HG03521 (cell line): ENCODE measurements around the gene TNS3.

ENCODE experiments used
- ATAC-seq: cut with Tn5 transposase; IDR thresholded peaks from one replicate; pipeline ENCODE4 v1.9.1; 2021; ENCODE audit warnings: mild to moderate bottlenecking, moderate library complexity; ENCODE audit not compliant: unreplicated experiment

Gene TNS3

DNA sequence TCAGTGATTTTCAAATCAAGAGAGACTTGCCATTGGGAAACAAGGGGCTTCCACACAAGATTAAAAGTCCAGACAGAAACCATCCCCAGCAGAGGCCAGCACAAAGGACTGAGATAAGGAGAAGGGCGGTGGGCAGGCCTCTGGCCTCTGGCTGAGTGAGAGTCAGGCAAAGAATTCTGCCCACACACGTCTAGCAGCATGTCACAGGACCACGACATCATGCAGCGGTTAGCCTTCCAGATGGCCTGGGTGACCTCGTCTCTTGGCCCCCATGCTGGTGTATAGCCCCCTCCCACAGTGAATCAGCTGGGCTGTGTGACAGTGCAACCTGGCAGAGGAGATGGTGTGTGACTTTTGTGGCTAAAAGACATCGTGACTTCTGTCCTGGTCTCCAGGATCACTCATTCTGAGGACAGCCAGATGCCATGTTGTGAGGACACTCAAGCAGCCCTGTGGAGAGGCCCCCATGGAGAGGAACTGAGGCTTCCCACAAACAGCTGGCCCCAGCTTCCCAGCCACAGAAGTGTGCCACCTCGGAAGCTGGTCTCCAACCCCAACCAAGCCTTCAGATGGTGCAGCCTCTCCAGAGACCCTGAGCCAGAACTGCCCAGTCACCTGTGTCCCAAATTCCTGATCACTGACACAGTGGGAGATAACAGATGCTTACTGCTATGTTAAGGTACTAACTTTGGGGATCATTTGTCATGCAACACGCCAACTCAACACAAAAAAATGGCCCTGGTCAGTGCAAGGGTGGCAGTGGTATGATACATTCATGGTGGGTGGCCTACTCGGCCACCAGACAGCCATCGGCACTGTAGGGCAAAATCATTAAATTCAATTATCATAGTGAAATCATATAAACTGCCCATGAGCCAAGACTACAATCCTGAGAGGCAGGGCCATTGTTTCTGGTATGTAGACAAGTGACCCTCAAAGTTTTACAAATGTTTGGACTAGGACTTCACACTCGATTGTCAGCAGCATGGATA lies 73.2 kb downstream of the TNS3 start:
- ATAC-seq, result no peak

DNA sequence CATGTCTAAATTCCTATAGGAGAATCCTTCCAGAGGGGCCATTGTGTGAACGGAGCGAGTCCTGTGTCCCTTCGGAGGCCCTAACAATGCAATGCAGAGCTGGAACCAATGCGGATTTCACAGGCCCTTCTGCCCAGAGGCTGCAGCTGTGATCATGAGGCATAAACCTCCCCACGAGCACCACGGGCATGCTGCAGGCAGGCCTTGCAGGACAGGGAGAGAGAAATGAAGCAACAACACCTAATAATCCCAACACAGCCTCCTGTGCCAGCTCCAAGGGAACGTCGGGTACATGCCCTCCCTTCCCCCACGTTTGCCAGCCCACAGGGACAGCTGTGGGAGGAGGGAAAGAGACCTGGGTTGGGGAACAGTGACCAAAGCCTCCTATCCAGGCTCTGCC lies 74.4 kb downstream of the TNS3 start:
- ATAC-seq, result no peak

DNA sequence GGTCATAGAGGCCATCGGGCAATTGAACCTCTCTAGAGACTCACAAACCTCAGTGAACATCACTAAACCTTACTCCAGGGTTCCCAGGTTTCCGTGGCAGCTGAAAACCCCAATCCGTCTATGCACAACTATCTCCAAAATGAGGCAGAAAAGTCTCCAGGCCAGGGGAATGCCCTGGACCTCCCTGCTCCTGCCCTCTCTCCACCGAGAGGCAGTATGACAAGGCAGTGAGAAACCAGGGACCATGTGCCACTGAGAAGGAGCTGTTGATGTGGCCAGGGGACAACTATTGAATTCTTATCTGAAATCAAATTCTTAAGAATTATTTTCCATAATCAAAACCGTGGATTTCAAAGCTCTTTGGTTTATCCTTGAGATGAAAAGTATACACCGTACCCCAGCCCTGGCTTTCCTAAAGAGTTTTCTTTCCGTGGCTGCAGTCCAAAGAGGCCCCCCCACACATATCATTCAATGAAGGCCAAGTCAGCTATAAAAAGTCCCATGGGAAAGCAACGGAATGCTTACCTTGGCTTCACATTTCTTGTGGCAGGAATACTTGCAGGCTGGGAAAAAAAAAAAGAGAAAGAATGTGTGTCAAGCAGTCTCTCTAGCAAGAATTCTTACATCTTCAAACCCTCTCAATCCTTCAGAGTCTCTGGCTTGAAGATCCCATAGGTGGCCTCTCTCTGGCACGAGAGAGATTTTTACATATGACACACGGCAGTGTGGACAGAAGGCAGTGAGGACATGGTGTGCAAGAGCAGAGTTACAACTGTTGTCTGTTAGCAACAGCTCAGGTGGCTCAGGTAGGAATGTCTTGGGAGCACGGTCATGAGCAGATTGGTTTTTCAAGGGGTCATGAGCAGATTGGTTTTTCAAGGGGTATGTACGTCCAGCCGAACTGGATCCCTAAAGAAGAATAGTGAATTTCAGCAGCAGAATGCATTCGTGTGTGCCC lies 75.2 kb downstream of the TNS3 start:
- no peak for ATAC-seq

DNA sequence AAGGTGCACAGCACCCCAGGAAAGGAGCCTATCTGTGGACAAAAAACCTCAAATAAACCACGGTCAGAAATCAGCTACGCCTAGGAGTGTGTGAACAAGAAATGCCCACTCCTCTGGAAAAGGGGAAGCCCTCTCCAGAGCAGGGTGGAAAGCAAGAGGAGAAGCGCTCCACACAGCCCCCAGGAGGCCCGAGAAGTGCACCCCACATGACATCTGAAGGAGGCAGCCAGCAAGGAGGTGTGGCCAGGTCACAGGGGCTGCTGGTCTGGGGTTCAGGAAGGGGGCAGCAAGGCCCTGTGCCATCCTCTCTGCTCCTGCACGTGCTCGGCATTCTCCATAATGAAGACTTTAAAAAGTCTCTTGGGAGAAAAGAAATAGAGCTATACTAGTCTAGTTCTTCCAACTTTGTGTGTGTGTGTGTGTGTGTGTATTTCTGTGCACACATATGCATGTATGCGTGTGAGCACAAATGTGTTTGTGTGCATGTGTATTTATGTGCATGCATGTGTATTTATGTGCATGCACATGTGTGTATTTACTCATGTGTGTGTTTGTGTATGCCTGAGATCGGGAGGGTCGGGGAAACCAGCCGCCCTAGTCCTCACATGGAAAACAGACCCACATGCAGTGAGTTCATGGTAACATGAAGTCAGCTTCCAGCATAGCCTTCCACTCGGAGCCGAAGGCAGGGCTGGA lies 76.5 kb downstream of the TNS3 start:
- no peak for ATAC-seq

DNA sequence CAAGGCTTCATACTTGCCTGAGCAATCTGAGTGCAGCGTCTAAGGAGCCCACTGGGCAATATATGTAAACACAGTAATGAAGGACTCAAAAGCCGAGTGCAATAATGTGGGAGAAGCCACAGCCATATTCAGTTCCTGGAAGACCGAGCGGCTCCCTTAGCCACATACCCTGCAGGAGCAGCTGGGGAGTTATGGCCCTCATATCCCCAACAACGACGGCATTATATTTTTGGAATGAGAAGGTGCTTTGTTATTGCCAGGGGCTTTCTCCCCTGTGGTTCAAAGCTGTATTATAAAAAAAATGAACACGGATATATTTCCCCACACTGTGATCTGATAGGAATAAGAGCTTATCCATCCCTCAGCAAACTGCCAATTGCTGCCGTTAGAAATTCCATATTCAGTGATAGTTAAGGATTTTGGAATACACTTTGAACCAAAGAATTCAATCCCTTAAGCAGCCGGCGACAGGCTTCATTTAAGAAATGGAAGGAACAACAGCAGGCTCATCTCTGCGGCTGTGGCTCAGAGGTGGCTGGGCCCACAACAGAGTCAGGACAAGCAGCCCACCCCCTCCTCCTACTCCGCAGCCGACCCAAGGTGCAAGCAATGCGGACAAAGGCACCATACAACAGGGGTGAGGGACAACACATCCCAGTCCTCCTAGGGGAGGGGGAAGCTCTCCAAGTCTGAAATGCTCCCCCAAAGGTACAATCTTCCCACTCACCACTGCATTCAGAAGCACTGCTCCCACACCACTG lies 77.2 kb downstream of the TNS3 start:
- no peak for ATAC-seq

DNA sequence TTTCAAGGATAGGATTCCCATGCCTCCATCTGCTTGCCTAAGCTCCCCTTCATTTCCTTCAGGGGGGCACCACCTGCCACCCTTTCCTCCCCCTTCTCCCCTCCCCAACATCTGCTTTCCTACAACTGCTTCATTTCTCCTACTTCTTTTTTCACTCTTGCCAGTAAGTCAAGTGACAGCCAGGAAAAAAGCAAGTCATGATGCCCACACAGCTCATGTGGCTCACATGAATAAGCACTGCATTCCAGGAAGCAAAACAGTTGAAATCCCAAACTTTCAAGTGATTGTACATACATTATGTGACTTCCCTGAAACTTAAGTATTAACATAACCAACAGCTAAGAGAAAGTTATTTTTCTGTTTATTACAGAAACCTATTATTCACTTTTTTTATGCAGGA lies 78.6 kb downstream of the TNS3 start:
- ATAC-seq, result no peak

DNA sequence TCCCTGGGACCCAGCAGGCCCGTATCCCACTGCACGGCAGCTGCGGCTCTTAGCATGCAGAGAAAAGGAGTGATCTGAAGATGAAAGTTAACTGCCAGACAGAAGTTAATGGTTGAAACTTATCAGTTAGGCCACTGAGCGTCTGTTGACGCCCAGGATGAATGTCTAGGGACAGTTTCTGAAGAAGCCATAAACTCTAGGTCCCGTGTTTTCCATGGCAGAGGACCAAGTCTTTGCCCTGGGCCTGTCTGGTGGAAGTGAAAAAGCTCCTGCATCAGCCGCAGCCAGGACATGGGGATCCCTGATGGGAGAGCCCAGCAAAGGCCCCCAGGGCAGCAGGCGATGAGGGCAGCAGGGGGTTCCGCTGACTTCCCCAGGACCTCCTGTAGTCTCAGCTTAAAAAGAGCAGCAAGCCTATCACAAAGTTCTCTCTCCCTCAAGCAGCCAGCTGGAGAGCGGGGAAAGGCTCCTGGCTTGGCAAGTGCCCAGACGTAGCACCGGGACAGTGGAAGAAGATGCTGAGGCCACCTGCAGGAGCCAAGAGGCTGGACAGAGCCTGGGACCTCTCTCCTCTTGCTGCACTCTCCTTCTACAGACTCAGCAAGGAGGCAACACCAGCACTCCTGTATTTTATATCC lies 79.6 kb downstream of the TNS3 start:
- ATAC-seq, result no peak

DNA sequence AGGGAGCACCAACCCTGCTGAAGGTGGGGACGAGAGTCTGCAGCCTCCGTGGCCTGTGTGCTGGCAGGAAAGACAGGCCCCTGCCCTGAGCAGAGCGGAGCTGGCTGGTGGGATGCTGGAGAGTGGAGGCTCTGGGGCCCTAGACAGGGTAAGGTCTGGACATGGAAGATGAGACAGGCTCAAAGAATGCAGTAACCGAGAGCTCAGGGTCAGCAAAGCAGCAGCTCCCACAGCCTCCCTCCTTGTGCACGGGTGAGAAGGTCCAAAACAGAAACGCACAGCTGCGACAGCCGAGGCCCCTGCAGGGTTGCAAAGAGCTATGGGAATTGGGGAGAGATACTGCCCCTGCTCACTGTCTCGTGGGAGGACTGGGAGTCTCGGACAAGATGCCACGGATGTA lies 80.5 kb downstream of the TNS3 start:
- ATAC-seq, result no peak

DNA sequence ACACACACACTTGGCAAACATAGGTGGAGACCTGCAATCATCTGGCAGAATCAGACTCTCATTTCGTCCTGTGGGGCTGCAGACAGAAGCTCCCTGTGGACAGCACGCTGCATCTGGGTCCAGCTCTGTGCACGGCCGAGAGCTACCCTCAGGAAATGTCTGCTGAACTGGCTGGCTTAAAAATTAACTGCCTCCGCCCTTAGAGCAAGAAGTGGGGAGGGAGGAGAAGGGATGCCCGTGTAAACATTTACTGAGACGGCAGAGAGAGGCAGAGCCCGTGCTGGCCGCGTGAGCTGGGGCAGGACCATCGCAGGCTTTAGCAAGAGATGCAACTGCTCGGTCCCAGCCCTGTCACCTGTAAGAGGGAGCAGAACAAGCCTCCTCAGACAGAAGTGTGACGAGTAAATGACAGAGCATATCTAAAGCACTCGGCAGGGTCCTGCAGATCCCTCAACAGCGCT lies 81.8 kb downstream of the TNS3 start:
- ATAC-seq, result no peak

DNA sequence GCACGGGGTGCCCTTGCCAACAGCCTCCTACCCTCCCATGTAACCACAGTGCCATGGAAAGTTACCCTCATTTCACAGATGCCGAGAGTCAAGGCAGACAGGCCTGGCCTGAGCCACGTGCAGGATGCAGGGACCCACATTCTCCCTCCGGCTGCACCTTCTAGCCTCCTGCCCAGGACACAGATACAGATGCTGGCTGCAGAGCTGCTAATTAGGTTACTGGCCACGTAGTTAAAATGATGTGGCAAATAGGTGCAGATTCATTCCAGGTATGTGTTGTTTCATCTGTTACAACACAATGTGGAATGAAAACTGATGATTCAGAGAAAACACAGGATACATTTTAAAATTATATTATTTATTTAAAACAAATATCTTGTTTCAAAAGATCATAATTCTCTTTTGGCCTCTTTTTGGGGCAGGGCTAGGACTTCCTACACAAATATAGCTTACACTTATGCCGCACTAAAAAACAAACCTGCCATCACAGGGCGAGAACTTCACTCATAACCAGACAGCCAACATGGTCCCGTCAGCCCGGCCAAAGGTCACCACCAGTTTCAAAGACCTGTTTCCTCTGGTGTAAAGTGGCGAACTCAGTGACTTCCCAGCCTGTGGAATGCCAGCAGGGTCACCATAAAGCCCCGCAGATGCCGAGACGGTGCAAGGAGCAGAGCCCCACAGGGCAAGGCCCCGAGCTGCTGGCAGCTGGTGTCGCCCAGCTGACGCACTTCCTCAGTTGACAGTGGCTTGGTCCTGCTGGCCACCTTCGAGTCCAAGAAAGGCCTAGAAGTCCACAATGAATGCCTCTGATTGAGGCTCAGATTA lies 83.5 kb downstream of the TNS3 start:
- ATAC-seq, result no peak

DNA sequence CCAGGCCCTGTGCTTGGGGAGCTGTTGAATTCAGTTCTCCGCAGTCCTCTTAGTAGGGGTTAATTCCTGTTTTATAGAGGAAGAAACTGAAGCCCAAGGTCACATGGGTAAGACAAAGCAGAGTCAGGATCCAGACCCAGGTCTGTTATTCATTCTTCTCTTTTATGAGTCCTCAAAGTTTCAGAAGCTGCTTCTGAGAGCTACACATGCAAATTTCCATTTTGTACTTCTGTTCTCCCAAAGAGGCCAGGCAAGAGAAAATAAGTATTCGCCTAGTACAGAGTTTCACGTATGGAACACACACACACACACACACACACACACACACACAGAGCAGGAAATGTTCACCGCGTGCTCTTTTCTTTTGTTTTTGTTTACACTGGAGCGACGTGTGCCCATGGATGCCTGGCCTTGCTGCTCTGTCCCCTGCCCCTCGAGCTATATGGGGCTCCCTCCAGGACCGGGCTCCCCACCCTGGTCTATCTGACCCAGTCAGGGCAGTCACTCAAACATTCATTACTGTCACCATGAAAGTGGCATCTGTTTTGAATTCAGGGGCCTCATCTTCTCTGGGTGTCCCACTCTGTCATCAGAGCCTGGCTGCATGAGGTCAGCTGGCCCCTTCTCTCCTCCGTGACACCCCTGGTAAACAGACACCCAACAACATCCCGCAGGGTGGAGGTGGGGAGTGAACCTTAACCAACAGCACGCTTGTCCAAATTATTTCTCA lies 84.4 kb downstream of the TNS3 start:
- ATAC-seq, result peak; percentile 86

DNA sequence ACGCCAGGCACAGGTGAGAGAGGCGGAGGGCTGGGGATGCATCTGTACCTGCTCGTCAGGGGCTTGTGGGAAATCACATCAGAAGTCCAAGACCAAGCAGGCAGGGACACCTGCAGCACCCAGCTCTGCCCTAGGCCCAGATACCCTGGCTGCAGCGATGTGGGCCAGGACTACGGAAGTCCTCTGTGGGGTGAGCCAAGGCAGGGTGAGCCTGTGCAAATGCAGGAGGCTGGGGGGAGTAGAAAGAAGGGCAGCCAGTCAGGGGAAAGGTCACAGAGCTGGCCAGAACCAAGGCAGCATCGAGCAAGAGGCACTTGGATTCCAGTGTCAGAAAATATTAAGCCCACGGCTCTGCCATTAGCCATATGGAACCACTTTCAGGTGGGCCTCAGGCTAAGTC lies 85.2 kb downstream of the TNS3 start:
- ATAC-seq, result no peak

DNA sequence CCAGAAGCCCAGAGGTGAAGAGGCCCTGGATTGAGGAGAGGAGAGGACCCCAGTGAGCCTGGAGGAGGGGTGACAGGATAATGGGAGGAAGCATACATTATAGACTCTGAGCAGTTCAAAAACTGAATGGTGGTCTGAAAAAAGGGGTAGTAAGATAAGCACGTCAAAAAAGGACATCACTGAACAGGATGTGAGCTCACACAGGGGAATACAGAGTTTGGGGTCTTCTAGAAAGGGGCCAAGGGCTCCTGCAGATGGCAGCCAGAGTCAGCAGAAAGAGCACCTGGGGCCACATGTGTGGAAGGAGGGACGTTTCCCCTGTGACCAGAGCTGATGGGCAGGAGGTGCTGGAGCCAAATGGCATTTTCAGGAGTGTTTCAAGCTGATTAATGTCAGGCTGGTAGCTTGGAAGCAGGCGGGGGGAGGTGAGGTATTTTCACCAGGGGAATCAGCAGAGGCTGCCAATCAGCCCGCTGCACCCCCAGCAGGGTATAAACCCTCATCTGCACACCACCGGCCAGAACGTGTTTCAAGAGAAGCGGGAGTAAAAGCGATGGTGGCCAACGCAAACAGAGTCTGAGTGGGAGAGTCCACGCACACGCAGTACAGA lies 85.8 kb downstream of the TNS3 start:
- no peak for ATAC-seq

DNA sequence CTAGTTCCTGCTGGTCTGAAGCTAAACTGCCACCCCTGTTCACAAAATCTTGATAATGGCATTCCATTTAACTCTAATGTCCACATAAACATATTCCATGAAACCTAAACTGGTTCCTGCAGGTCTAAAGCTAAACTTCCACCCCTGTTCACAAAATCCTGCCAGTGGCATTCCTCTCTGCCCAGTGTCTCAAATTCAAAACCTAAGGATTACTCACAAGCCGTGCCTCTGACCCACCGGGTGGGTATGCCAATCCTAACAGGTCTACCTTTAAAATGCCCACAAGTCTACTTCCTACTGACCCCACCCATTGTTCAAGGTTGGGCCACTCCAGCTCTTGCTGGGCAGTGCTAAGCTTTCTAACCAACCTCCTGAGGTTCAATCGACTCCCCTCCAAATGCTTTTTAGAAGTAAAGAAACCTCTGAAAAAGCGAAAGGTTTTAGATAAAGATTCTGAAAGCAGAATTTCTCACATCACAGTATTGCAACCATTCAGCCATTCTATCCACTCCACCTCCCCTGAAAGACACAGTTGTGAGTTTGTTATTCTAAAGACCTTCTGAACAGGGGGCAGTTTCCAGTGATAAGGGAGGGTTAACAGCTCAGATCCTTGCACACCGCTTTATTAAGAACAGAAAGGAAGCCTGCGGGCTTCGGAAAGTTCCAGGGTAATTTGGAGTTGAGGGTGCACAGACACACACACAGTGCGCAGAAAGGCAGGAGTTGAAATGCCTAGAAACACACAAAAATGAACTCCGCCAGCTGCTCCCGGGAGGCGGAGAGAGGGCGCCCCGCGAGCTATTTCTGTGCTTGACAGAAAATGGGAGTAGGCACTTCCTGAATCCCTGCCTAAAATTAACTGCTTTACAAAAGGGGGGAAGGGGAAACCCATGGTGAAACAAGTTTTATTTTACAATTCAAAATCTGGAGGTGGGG lies 87.7 kb downstream of the TNS3 start:
- ATAC-seq, result no peak

DNA sequence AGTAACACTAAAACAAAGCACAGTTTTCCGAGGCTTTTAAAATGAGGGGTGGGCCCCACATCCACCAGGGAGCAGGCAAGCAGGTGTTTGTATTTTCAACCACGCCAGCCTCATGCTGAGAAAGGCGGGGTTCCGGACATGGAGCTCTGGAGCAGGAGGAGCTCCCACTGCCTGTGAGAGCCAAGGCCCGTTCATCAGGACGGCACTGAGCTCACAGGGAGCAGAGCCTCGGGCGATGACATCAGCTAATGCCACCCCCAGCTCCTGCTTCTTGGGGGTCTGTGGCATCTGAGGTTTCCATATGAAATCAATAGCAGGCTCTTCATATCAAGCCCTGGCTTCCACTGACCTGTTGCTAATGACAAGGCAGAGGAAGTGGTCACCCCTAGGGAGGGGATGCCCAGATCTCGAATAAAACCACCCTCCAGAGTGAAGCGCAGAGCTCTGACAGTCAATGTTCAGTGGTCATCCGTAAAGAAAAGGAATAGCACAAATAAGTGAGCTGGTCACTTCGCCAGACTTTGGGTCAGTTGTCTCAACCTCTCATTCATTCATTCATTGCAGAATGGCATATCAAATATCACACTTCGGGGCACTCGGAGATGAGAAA lies 89.1 kb downstream of the TNS3 start:
- no peak for ATAC-seq
